CD4-positive, alpha-beta T cell treated with Interleukin-17A for 1 hour (primary cell): Measurements from ENCODE around the gene SQOR.

Experiments used
- DNase-seq: peaks from one replicate; pipeline ENCODE4 v3.0.0-alpha.2; 2020

SQOR gene

GRCh38 chr15:45714590-45715488 is 80.0 kb downstream of the SQOR start:
- peak; percentile 50 for DNase-seq

- no peak for DNase-seq
Observed at GRCh38 chr15:45715528-45715927, 80.7 kb downstream of the SQOR start.

GRCh38 chr15:45719490-45719889 is 84.7 kb downstream of the SQOR start:
- DNase-seq: no peak

GRCh38 chr15:45720183-45720582 is 85.4 kb downstream of the SQOR start:
- no peak for DNase-seq

- DNase-seq: no peak
Observed at GRCh38 chr15:45728641-45729040, 93.8 kb downstream of the SQOR start.

GRCh38 chr15:45729141-45729540 is 94.3 kb downstream of the SQOR start:
- DNase-seq: no peak

- no peak for DNase-seq
Observed at GRCh38 chr15:45731343-45731742, 96.5 kb downstream of the SQOR start.

- no peak for DNase-seq
Observed at GRCh38 chr15:45732662-45733061, 97.8 kb downstream of the SQOR start.

- DNase-seq: no peak
Observed at GRCh38 chr15:45734260-45734711, 99.5 kb downstream of the SQOR start.
